ENCODE results near the gene HID1.

DNA sequence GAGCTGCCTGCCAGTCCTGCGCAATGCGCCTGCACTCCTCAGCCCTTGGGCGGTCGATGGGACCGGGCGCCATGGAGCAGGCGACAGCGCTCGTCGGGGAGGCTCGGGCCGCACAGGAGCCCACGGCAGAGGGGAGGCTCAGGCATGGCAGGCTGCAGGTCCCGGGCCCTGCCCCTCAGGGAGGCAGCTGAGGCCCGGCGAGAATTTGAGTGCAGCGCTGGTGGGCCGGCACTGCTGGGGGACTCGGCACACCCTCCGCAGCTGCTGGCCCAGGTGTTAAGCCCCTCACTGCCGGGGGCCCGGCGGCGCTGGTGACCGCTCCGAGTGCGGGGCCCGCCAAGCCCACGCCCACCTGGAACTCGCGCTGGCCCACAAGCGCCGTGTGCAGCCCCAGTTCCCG is 65.5 kb downstream of the HID1 start:
- TF ChIP-seq, protein P1, sequence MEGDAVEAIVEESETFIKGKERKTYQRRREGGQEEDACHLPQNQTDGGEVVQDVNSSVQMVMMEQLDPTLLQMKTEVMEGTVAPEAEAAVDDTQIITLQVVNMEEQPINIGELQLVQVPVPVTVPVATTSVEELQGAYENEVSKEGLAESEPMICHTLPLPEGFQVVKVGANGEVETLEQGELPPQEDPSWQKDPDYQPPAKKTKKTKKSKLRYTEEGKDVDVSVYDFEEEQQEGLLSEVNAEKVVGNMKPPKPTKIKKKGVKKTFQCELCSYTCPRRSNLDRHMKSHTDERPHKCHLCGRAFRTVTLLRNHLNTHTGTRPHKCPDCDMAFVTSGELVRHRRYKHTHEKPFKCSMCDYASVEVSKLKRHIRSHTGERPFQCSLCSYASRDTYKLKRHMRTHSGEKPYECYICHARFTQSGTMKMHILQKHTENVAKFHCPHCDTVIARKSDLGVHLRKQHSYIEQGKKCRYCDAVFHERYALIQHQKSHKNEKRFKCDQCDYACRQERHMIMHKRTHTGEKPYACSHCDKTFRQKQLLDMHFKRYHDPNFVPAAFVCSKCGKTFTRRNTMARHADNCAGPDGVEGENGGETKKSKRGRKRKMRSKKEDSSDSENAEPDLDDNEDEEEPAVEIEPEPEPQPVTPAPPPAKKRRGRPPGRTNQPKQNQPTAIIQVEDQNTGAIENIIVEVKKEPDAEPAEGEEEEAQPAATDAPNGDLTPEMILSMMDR (conservative IDR thresholded peaks at IDR 0.05; ENCODE audit: low read depth, low read length) = no peak
- TF ChIP-seq CEBPB (IDR thresholded peaks at IDR 0.05; ENCODE audit: low read depth, low read length) (no peak), POLR2A (IDR thresholded peaks at IDR 0.05; ENCODE audit: low read depth, low read length) (no peak), MXI1 (IDR thresholded peaks at IDR 0.05; ENCODE audit: borderline replicate concordance, low read depth, low read length) (no peak), ELK1 (IDR thresholded peaks at IDR 0.05; ENCODE audit: borderline replicate concordance, low read depth, low read length) (no peak)
